Measurements from ENCODE around the gene MAP2K1. TPM values are rescaled to one million over a fixed set of nuclear protein-coding genes. Genes with fewer than 3 reads are reported as not detected.

MAP2K1 gene
- total and polyA plus RNA-seq, 8 donors: 46.3 to 60.4 (median 52.8) TPM

- Histone ChIP-seq H3K36me3 (no peaks in the 10 kb centered on the region), H3K27me3 (no peaks in the 10 kb centered on the region), H3K27ac (no peak overlapping the region), H3K4me3 (no peak overlapping the region), H3K4me1 (peaks cover 16 to 66% of the 10 kb centered on the region in 2 donors), H3K9me3 (peaks cover 0 to 3% of the 10 kb centered on the region in 2 donors)
- no peak for TF ChIP-seq CTCF (IDR thresholded peaks at IDR 0.05)
- ATAC-seq (no peak), DNase-seq (no peak)
- intact Hi-C loops (cut with DNase I): no loop called here
These were observed 25.5 kb downstream of the MAP2K1 start for GRCh38 chr15:66412220-66412619.

GRCh38 chr15:66413579-66413978 lies 26.9 kb downstream of the MAP2K1 start:
- TF ChIP-seq CTCF (IDR thresholded peaks at IDR 0.05): no peak
- Histone ChIP-seq H3K27ac (no peak overlapping the region), H3K27me3 (no peaks in the 10 kb centered on the region), H3K4me1 (peaks cover 16 to 62% of the 10 kb centered on the region in 2 donors), H3K36me3 (no peaks in the 10 kb centered on the region), H3K9me3 (peaks cover 0 to 3% of the 10 kb centered on the region in 2 donors), H3K4me3 (no peak overlapping the region)
- no peak for DNase-seq
- ATAC-seq: no peak
- intact Hi-C loops (cut with DNase I): no loop called here

- H3K27me3 ChIP-seq: no peaks in the 10 kb centered on the region
- no peak for TF ChIP-seq CTCF (IDR thresholded peaks at IDR 0.05)
- H3K27ac ChIP-seq: no peak overlapping the region
- intact Hi-C loops (cut with DNase I): no loop called here
- ATAC-seq (no peak), DNase-seq (no peak)
- peaks cover 9 to 45% of the 10 kb centered on the region in 2 donors for H3K4me1 ChIP-seq
- no peaks in the 10 kb centered on the region for H3K36me3 ChIP-seq
- H3K9me3 ChIP-seq: peaks cover 0 to 3% of the 10 kb centered on the region in 2 donors
- H3K4me3 ChIP-seq: no peak overlapping the region
These were observed 28.6 kb downstream of the MAP2K1 start for GRCh38 chr15:66415360-66415759.

- Histone ChIP-seq H3K36me3 (no peaks in the 10 kb centered on the region), H3K9me3 (peaks cover 0 to 3% of the 10 kb centered on the region in 2 donors), H3K4me3 (no peak overlapping the region), H3K27me3 (no peaks in the 10 kb centered on the region), H3K27ac (no peak overlapping the region), H3K4me1 (peaks cover 0 to 21% of the 10 kb centered on the region in 2 donors)
- no peak for ATAC-seq
- intact Hi-C loops (cut with DNase I): no loop called here
- TF ChIP-seq CTCF (IDR thresholded peaks at IDR 0.05): no peak
- no peak for DNase-seq
These were observed 31.0 kb downstream of the MAP2K1 start for GRCh38 chr15:66417736-66418135.

GRCh38 chr15:66419471-66419870 lies 32.8 kb downstream of the MAP2K1 start:
- Histone ChIP-seq H3K4me1 (peaks cover 0 to 15% of the 10 kb centered on the region in 2 donors), H3K36me3 (no peaks in the 10 kb centered on the region), H3K27ac (no peak overlapping the region), H3K27me3 (no peaks in the 10 kb centered on the region), H3K9me3 (peaks cover 0 to 1% of the 10 kb centered on the region in 2 donors), H3K4me3 (no peak overlapping the region)
- TF ChIP-seq CTCF (IDR thresholded peaks at IDR 0.05): no peak
- DNase-seq: no peak
- ATAC-seq: no peak
- intact Hi-C loops (cut with DNase I): no loop called here

Measured in left lung (tissue), 10 donors.